Measurements from ENCODE around the gene SDHD. TPM values are rescaled to one million over a fixed set of nuclear protein-coding genes. Genes with fewer than 3 reads are reported as not detected.

Gene SDHD
- total and polyA plus RNA-seq, 9 of the 15 experiments (the other 6 are each of a cell fraction or from before 2014, with no cell fraction given) = 150 to 1,225 (median 215) TPM

- TF ChIP-seq PYGO2 (tag; IDR thresholded peaks at IDR 0.05) (no peak), MEIS2 (IDR thresholded peaks at IDR 0.05; ENCODE audit: partially characterized antibody) (peak; percentile 70), ZFX (CRISPR knock-in tag; IDR thresholded peaks at IDR 0.05) (peak; percentile 39; the same call in 1 of the 2 replicates), PCBP1 (IDR thresholded peaks at IDR 0.05; ENCODE audit: low read depth, low read length, poor library complexity, severe bottlenecking) (no peak), NFE2 (IDR thresholded peaks at IDR 0.05; ENCODE audit: low read depth) (no peak), CUX1 (CRISPR knock-in tag; IDR thresholded peaks at IDR 0.05) (no peak), ZNF274 (IDR thresholded peaks at IDR 0.05; ENCODE audit: borderline replicate concordance, low read depth, low read length) (no peak), HNRNPUL1 (IDR thresholded peaks at IDR 0.05; ENCODE audit: low read length) (0 out of 2 replicates have a peak, but pooled peaks have one; percentile 70), ZNF280A (IDR thresholded peaks at IDR 0.05; ENCODE audit: low read depth, partially characterized antibody) (no peak), ZNF316 (IDR thresholded peaks at IDR 0.05) (0 out of 2 replicates have a peak, but pooled peaks have one; percentile 4), ZNF740 (CRISPR knock-in tag; IDR thresholded peaks at IDR 0.05) (peak; percentile 15; the same call in 1 of the 2 replicates), ZNF740 (tag; IDR thresholded peaks at IDR 0.05) (no peak), KLF13 (tag; IDR thresholded peaks at IDR 0.05; ENCODE audit: borderline replicate concordance, low read depth) (0 out of 2 replicates have a peak, but pooled peaks have one; percentile 32), BRF1 (IDR thresholded peaks at IDR 0.05; ENCODE audit: borderline replicate concordance, extremely low read depth, insufficient read length) (no peak), ZBTB34 (CRISPR knock-in tag; IDR thresholded peaks at IDR 0.05) (no peak), CBFB (CRISPR knock-in tag; IDR thresholded peaks at IDR 0.05) (no peak), BCOR (IDR thresholded peaks at IDR 0.05) (no peak), TFAM (CRISPR knock-in tag; conservative IDR thresholded peaks at IDR 0.05) (no peak)
Observed at GRCh38 chr11:112085822-112086421, 751 bp upstream of the SDHD start (continued).

Measured in K562 (cell line).